Inflammatory macrophage (primary cell): ENCODE results near the gene NKG7.
"Not testable (repeated sequence)": the region's sequence is repeated elsewhere in the genome, so short reads cannot be mapped to it uniquely, and the experiment has no call there.

Experiments
- DNase-seq, 2 donors: peaks; one replicate each; pipeline ENCODE4 v3.0.0-alpha.2; 2020 to 2022
- total RNA-seq, 18 experiments: gene quantifications; one replicate each; lab custom pipeline; 2026; ENCODE audit warnings: mixed read lengths in 6 of 18, inconsistent platforms in 2 of 18; lab: John Stamatoyannopoulos, UW

Gene NKG7, protein sequence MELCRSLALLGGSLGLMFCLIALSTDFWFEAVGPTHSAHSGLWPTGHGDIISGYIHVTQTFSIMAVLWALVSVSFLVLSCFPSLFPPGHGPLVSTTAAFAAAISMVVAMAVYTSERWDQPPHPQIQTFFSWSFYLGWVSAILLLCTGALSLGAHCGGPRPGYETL
- 0 to 5.7 (median 0) reads per million in 18 experiments for total RNA-seq

DNA sequence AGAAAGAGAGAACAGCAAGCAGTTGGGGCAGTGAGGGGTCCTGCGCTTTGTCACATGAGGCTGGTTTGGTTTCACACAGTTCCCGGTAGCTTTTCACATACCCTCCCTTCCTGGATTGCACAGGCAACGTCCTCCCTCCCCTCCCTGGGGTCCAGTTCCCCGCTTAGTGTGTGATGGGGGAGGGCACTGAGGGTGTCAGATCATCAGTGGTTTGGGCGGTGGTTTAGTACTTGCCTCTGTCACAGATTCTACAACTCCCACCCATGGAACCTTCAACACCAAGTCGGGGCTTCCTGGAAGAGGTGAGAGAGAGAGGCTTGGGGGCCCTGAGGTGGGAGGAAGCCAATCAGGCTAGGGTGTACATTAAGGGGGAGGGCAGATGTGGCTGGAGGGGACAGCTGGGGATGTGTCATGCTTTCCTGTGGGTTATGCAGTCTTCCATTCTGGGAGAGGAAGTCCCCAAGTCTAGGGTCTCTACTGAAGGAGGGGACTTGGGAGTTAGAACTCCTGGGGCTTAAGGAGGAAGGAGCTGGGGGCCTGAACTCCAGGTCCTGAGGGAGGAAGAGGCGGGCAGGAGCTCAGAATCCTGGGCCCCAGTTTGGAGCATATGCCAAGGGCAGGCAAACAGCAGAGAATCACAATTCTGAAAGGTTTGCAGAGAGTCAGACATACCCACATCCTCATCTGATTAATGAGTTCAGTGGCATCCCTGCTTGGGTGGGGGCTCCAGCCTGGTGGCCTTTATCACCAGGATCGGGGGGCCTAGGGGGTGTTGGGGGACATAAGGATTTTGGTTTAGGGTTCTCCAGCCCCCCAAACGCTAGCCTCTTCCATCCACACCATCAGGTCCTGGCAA, at the start of gene NKG7:
NKG7 (minus strand) TSS at position 6 of the 856 bp plus-strand sequence. CDS start 119 bp downstream, outside the sequence.
- peak in 1 of 2 donors; percentile 3 for DNase-seq

- DNase-seq = peak; percentile 92
Measured at GRCh38 chr19:51422053-51422448, 49.6 kb upstream of the NKG7 start.

GRCh38 chr19:51421229-51422052, 49.0 kb upstream of the NKG7 start:
- peak in 1 of 2 donors; percentile 24 for DNase-seq

DNA sequence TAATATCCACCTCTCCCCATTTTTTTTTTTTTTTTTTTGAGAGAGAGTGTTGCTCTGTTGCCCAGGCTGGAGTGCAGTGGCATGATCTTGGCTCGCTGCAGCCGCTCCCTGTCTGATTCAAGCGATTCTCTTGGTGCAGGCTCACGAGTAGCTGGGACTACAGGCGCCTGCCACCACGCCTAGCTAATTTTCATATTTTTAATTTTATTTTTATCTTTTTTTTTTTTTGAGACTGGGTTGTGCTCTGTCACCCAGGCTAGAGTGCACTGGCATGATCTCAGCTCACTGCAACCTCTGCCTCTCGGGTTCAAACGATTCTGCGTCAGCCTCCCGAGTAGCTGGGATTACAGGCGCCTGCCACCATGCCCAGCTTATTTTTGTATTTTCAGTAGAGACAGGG, 48.1 kb upstream of the NKG7 start:
- not testable (repeated sequence) for DNase-seq

DNA sequence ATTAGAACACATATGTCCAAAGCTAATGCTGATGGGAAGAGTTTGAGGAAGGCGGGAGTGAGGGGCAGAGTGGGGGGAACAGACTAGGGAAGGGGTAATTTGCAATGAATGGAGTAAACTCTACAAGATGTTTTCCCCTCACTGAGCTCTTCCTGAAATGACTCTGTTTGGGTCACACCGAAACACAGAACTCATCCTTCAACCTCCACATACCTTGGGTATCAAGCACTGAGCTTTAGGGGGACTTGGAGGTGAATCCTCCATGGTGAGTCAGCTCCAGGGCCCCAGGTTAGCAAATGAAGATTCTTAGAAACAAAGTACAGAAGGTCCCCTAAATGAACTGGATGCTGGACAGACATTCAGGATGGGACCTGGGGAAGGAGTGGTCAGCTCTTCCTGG, 46.3 kb upstream of the NKG7 start:
- DNase-seq = no peak

DNA sequence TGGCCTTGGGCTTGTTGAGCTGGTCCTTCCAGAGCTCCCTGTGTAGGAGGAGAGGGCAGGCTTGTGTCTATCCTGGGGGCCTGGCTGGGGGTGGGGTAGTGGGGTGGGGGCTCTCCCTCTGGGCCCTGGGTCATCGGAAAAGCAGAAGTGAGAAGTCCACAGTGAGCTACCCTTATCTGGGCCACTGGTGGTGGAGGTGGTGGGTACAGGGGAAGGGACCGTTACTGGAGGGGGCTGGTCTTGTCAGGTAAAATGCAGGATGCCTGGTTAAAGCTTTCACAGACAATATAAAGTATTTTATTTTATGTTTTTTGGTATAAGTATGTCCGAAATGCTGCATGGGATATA, 45.3 kb upstream of the NKG7 start:
- DNase-seq = no peak

DNA sequence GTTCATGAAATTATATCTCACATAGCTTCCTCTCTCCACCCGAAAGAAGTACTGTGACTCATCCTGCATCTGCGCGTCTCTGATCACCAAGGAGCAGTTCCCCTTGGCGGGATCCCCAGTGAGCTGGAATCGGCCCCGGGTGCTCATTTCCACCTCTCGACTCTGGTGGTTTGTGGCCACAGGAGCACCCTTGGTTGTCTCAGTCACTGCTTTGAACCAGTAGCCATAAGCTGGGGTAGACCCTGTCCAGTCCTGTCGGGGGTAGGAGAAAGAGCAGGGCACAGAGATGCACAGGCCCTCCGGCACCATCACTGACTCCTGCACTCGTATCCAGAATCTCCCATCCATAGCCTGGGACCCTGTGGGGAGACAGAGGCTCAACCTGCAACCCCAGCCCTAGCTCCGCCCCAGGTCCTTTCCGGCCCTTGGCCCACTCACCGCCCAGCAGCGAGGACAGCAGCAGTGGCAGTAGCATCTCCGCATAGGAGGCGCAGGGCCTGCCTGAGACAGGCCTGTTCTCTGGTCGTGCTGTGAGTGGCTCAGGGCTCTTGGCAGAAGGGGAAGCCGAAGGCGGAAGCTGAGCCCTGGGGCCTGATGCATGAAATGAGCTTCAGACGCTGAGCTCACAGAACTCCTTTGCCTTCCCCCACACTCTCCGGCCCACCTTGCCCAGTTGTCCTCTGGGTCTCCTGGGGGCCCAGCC, 44.8 kb upstream of the NKG7 start, which contains the start of gene SIGLEC10:
SIGLEC10 (minus strand) TSS at position 536 of the 703 bp plus-strand sequence; CDS start at position 475, 61 bp downstream.
- peak; percentile 84 to 94 for DNase-seq

DNA sequence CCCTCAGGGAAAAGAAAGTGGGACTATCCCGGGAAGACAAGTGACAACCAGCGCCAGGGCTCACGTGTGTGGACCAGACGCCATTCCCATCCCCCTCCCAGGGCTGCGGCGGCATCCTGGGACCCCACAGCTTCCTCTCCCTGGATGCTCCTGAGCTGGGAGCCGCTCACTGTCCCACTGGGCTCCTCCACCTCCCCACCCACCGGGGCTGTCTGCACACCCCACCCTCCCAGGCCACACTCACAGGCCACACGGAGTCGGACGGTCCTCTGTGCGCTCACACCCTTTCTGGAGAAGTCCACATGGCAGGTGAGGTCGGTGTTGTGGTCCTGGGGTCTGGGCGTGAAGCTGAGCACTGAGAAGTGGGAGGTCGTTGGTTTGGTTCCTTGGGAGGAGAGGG, 44.0 kb upstream of the NKG7 start:
- not testable (repeated sequence) for DNase-seq

- DNase-seq = no peak
Measured at GRCh38 chr19:51415187-51415586, 42.7 kb upstream of the NKG7 start.

DNA sequence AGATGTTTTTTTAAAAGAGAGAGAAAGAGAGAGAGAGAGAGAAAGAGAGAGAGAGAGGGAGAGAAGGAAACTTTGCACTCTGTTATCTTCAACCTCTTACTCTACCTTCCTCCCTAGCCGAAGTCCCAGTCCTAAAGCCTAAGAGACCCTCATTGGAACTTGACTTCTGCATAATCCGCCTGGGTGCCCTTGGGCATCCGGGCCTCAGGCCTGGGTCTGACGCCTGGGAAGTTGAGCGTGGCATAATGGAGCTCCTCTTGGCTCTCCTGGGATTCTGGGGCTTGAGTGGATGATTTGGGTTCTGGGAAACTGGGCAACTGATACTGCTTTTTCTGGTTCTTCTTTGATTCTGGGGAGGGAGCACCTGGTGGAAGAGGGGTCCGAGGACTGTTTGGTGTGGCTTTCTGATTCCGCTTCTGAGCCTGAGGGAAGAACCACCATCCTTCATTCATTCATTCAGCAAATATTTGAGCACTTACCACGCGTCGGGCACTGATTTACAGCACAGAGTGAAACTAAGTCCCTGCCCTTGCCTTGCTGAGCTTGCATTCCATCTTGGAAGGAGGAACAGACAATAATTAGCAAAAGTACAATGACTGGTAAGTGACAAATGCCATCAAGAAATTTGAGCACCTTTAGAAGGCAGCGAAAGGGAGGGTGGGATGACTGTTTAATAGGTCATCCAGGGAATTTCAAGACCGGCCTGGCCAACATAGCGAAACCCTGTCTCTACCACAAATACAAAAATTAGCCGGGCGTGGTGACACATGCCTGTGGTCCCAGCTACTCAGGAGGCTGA, 38.7 kb upstream of the NKG7 start:
- no peak for DNase-seq

GRCh38 chr19:51407511-51408131, 35.2 kb upstream of the NKG7 start:
- DNase-seq = peak; percentile 89

- DNase-seq = no peak
Measured at GRCh38 chr19:51402117-51402516, 29.7 kb upstream of the NKG7 start.

GRCh38 chr19:51399936-51400335, 27.5 kb upstream of the NKG7 start:
- DNase-seq = not testable (repeated sequence)

GRCh38 chr19:51399231-51399630, 26.8 kb upstream of the NKG7 start:
- no peak for DNase-seq

- DNase-seq = peak; percentile 22 to 46
Measured at GRCh38 chr19:51398096-51398704, 25.7 kb upstream of the NKG7 start.

GRCh38 chr19:51397453-51397852, 25.0 kb upstream of the NKG7 start:
- DNase-seq = not testable (repeated sequence)

DNA sequence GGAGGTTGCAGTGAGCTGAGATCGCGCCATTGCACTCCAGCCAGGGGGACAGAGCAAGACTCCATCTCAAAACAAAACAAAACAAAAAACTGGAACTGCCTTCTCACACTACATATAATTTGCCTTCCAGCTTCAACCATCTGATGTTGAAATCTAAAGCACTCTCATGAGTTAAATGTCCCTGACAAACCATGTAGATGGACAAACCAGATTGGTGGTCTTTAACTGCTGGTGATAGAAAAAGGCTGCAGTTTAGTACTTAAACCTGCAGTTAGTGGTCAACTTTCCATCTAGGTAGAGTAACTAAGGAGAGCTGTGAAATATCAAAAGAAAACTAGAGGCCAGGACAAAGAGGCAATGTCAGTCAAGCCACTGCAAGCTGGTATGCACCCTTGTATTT, 23.7 kb upstream of the NKG7 start:
- DNase-seq = no peak

DNA sequence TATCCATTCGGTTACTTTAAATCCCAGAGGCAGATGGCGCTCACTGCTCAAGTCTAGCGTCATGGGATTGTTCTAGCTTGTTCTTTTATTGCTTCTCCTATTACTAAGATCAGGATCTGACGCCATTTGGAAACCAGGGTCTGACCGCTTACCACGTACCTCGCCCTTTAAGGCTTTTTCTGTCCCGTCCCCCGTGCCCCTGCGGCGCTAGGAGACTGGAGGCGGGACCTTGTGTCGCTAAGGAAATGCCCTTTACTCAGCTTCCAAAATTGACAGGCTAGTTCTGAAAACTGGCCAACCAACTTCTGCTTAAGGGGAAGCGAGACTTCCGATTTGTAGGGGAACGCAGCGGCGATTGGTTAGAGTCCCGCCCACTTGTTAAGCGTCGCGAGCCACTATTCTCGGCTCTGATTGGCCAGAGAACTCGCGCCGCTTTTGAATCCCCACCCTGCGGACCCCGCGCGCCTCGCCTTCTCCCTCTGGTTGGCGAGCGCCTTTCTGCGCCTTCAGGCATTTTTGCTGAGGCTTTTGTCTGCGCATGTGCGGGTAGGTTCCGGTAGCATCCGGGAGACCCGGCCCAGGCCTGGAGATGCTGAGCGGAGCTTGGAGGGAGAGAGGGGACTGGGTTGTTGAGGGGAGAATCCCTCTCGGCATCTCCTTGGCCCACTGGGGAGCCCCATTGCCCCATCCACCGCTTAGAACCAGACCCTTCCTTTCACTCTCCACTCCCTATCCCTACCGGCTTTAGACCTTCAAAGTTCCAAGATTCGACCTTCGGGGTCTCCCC, 21.8 kb upstream of the NKG7 start:
- peak; percentile 99 for DNase-seq

GRCh38 chr19:51392701-51393100, 20.2 kb upstream of the NKG7 start:
- peak in 1 of 2 donors; percentile 8 for DNase-seq
